Fibroblast of lung (primary cell): ENCODE measurements around the gene FSTL5. TPM values are rescaled to one million over a fixed set of nuclear protein-coding genes. Genes with fewer than 3 reads are reported as not detected.

ENCODE experiments used
- DNase-seq, 2 donors: peaks; one replicate each; pipeline versions ENCODE4 v3.0.0 to v3.0.0-alpha.2; 2010; ENCODE audit warnings: low read depth in 2 of 2
- H2AFZ ChIP-seq: 2 replicates; pipeline ENCODE4 v1.5.1; 2012; ENCODE audit warnings: low read length, control low read depth, inconsistent platforms
- H3K27ac ChIP-seq: 2 replicates; pipeline ENCODE4 v1.5.1; 2011; ENCODE audit warnings: low read length, control low read depth; ENCODE audit not compliant: insufficient read depth
- H3K27me3 ChIP-seq: 2 replicates; pipeline ENCODE4 v1.5.1; 2011; ENCODE audit warnings: mild to moderate bottlenecking, low read length; ENCODE audit not compliant: control insufficient read depth, insufficient read depth
- H3K36me3 ChIP-seq: 2 replicates; pipeline ENCODE4 v1.5.1; 2011; ENCODE audit warnings: low read length; ENCODE audit not compliant: control insufficient read depth, insufficient read depth
- H3K4me1 ChIP-seq: 2 replicates; pipeline ENCODE4 v1.5.1; 2011; ENCODE audit warnings: low read length; ENCODE audit not compliant: control insufficient read depth, insufficient read depth; ENCODE audit errors: extremely low read depth
- H3K4me2 ChIP-seq: 2 replicates; pipeline ENCODE4 v1.5.1; 2011; ENCODE audit warnings: low read length, control low read depth; ENCODE audit not compliant: insufficient read depth; ENCODE audit errors: extremely low read depth
- H3K4me3 ChIP-seq, 4 experiments: fragments of 200-600 bp in 1 of 4; sonication (generic) in 1 of 4; replicated peaks in 1 of 4; 2 replicates each; pipeline ENCODE4 v1.5.1; 2011 to 2016; ENCODE audit warnings: low read length in 4 of 4, low read depth in 3 of 4, mild to moderate bottlenecking in 3 of 4, control low read depth in 2 of 4, inconsistent platforms in 1 of 4, mixed read lengths in 1 of 4; ENCODE audit not compliant: insufficient read depth in 1 of 4; ENCODE audit errors: control extremely low read depth in 1 of 4
- H3K79me2 ChIP-seq: 2 replicates; pipeline ENCODE4 v1.5.1; 2012; ENCODE audit warnings: mild to moderate bottlenecking, low read length, inconsistent platforms; ENCODE audit not compliant: control insufficient read depth, insufficient read depth
- H3K9ac ChIP-seq: 2 replicates; pipeline ENCODE4 v1.5.1; 2011; ENCODE audit warnings: mild to moderate bottlenecking, low read length, control low read depth; ENCODE audit not compliant: insufficient read depth
- H3K9me3 ChIP-seq: 2 replicates; pipeline ENCODE4 v1.5.1; 2012; ENCODE audit warnings: low read depth, low read length; ENCODE audit not compliant: control insufficient read depth, insufficient read depth
- H4K20me1 ChIP-seq: 2 replicates; pipeline ENCODE4 v1.5.1; 2011; ENCODE audit warnings: low read length; ENCODE audit not compliant: control insufficient read depth, insufficient read depth; ENCODE audit errors: extremely low read depth
- CTCF ChIP-seq, 2 donors: IDR thresholded peaks in 1 of 2; conservative IDR thresholded peaks in 1 of 2; 1 replicate in 1 of 2; 2 replicates in 1 of 2; pipeline ENCODE4 v1.5.1; 2011 to 2012; ENCODE audit warnings: low read length in 2 of 2, control low read depth in 1 of 2, inconsistent platforms in 1 of 2, low read depth in 1 of 2, mild to moderate bottlenecking in 1 of 2
- EZH2 ChIP-seq: IDR thresholded peaks from 2 replicates; pipeline ENCODE4 v1.5.1; 2012; ENCODE audit warnings: low read length, control low read depth, mild to moderate bottlenecking; ENCODE audit errors: missing control alignments
- polyA plus RNA-seq, 2 donors: library from polyadenylated mRNA; depleted of rRNA in 1 of 2; stranded (reverse) in 1 of 2; unstranded in 1 of 2; fragments of >200 nt; gene quantifications; 2 replicates each; pipeline ENCODE4 v1.2.1, GENCODE V29; 2011 to 2012; ENCODE audit warnings: missing spikeins in 1 of 2
- total RNA-seq: library from RNA; depleted of rRNA; stranded (reverse); fragments of >200 nt; gene quantifications from 2 replicates; pipeline ENCODE4 v1.2.1, GENCODE V29; 2014

Gene FSTL5
- total and polyA plus RNA-seq, 2 donors (not counting 1 experiment from before 2014, with no cell fraction given), result 0.11 to 0.33 TPM

- H3K9ac ChIP-seq, result no peak overlapping the region
- no peaks in the 10 kb centered on the region for H3K79me2 ChIP-seq
- no peak overlapping the region for H3K27ac ChIP-seq
- H3K9me3 ChIP-seq, result no peaks in the 10 kb centered on the region
- H3K36me3 ChIP-seq, result no peaks in the 10 kb centered on the region
- no peak for TF ChIP-seq EZH2
- TF ChIP-seq CTCF (conservative IDR thresholded peaks at IDR 0.05 in 1 of 2, IDR thresholded peaks at IDR 0.05 in 1 of 2; ENCODE audit: low read depth in 1 of 2, low read length in 2 of 2), result no peak
- H3K4me3 ChIP-seq, result no peak overlapping the region
- no peaks in the 10 kb centered on the region for H4K20me1 ChIP-seq
- no peak for DNase-seq
- H2AFZ ChIP-seq, result no peak overlapping the region
- H3K4me1 ChIP-seq, result no peaks in the 10 kb centered on the region
- no peak overlapping the region for H3K4me2 ChIP-seq
- H3K27me3 ChIP-seq, result no peaks in the 10 kb centered on the region
These were observed 644.2 kb downstream of the FSTL5 start for GRCh38 chr4:161519611-161520010.

GRCh38 chr4:161517941-161518340 is 645.9 kb downstream of the FSTL5 start:
- no peaks in the 10 kb centered on the region for H3K36me3 ChIP-seq
- no peak overlapping the region for H3K4me2 ChIP-seq
- H3K9me3 ChIP-seq, result no peaks in the 10 kb centered on the region
- TF ChIP-seq EZH2, result no peak
- no peak for TF ChIP-seq CTCF (conservative IDR thresholded peaks at IDR 0.05 in 1 of 2, IDR thresholded peaks at IDR 0.05 in 1 of 2; ENCODE audit: low read depth in 1 of 2, low read length in 2 of 2)
- H3K4me3 ChIP-seq, result no peak overlapping the region
- H3K4me1 ChIP-seq, result no peaks in the 10 kb centered on the region
- no peaks in the 10 kb centered on the region for H3K79me2 ChIP-seq
- no peak overlapping the region for H3K9ac ChIP-seq
- no peak overlapping the region for H2AFZ ChIP-seq
- no peak overlapping the region for H3K27ac ChIP-seq
- no peaks in the 10 kb centered on the region for H3K27me3 ChIP-seq
- no peak for DNase-seq
- no peaks in the 10 kb centered on the region for H4K20me1 ChIP-seq

DNA sequence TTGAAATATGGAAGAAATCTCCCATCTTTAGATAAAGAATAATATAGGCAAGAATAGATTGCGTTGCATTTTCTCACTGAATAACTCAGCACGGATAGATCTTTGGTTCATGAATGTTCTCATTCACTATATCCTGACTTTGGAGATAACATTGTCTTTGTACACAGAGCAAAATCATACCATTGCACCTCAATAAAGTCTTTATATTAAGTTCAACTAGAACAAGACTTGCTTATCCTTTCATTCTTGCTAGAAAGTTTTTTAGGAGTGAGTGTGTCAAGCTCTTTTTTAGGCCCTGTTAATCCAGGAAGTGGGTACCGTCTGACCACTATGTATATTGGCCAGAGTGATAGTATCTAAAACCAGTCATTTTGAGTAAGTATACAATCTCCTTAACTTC is 658.7 kb downstream of the FSTL5 start:
- DNase-seq, result no peak

More for the DNA sequence above, 658.7 kb downstream of the FSTL5 start:
- H3K4me1 ChIP-seq, result no peaks in the 10 kb centered on the region
- TF ChIP-seq CTCF (conservative IDR thresholded peaks at IDR 0.05 in 1 of 2, IDR thresholded peaks at IDR 0.05 in 1 of 2; ENCODE audit: low read depth in 1 of 2, low read length in 2 of 2), result no peak
- no peak for TF ChIP-seq EZH2
- H3K9me3 ChIP-seq, result no peaks in the 10 kb centered on the region
- H3K36me3 ChIP-seq, result no peaks in the 10 kb centered on the region
- no peak overlapping the region for H3K4me3 ChIP-seq
- no peaks in the 10 kb centered on the region for H3K79me2 ChIP-seq
- H3K27ac ChIP-seq, result no peak overlapping the region
- H3K4me2 ChIP-seq, result no peak overlapping the region
- H3K9ac ChIP-seq, result no peak overlapping the region
- no peaks in the 10 kb centered on the region for H3K27me3 ChIP-seq
- H4K20me1 ChIP-seq, result no peaks in the 10 kb centered on the region
- no peak overlapping the region for H2AFZ ChIP-seq
